Measurements from ENCODE around the gene CCDC157.

CCDC157 gene

DNA sequence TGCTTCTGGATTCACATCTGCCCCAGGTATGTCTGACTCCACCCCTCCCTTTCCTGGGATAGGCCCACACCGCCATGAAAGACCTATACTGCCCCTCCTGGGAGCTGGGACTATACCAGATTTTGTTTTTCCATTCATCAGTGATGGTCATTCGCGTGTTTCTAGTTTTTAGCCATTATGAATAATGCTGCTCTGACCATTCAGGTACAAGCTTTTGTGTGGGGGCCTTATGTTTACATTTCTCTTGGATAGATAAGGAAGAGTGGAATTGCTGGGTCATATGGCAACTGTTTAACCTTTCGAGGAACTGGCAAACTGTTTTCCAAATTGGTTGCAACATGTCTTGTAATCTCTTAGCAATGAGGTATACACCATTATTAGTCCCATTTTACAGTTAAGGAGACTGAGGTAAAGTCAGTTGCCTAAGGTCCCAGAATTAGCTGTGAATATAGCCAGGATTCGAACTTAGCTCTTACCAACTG, 28.9 kb upstream of the CCDC157 start:
- POLR2A ChIA-PET: no interaction called here
- no peak for DNase-seq (ENCODE audit: low read depth, low spot score)
- H3K4me3 ChIP-seq (ENCODE audit: low read depth, low read length): no peak overlapping the region
- TF ChIP-seq, protein P1, sequence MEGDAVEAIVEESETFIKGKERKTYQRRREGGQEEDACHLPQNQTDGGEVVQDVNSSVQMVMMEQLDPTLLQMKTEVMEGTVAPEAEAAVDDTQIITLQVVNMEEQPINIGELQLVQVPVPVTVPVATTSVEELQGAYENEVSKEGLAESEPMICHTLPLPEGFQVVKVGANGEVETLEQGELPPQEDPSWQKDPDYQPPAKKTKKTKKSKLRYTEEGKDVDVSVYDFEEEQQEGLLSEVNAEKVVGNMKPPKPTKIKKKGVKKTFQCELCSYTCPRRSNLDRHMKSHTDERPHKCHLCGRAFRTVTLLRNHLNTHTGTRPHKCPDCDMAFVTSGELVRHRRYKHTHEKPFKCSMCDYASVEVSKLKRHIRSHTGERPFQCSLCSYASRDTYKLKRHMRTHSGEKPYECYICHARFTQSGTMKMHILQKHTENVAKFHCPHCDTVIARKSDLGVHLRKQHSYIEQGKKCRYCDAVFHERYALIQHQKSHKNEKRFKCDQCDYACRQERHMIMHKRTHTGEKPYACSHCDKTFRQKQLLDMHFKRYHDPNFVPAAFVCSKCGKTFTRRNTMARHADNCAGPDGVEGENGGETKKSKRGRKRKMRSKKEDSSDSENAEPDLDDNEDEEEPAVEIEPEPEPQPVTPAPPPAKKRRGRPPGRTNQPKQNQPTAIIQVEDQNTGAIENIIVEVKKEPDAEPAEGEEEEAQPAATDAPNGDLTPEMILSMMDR (IDR thresholded peaks at IDR 0.05; ENCODE audit: insufficient read depth, low read length, missing control alignments): no peak
- CTCF ChIA-PET: interaction anchor here (0.7 to 5.5 kb wide), 7 partner anchors 12 to 220 kb away, joined by 3 to 50 read pairs (median 5); partner anchors contain the start of genes CASTOR1 and RNF215

DNA sequence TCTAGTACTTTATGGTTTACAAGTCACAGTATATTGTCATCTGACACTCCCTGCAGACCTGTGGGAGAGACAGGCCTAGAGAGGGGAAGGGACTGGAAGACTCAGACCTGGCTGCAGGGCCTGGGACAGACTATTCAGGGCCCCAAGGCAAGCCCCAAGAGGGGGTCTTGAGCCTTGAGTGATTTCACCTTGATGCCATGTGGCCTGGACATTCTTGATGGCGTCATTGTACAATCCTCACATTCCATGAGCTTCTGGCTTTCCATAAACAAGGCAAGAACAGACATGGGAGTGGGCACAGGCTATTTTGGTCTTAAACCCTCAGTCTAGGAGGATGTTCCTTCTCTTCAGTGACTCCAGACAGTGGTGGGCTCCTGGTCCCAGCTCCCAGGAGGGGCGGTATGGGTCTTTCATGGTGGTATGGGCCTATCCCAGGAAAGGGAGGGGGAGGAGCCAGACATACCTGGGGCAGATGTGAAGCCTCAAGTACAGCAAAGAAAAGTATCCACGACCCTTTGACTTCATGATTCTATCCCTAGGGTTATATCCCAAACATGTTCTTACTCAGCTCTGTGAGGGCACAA, 28.2 kb upstream of the CCDC157 start:
- TF ChIP-seq, protein P1 (IDR thresholded peaks at IDR 0.05; ENCODE audit: insufficient read depth, low read length, missing control alignments): no peak
- no peak for DNase-seq (ENCODE audit: low read depth, low spot score)
- H3K4me3 ChIP-seq (ENCODE audit: low read depth, low read length): no peak overlapping the region
- CTCF ChIA-PET: interaction anchor here (1.1 to 5.5 kb wide), 7 partner anchors 11 to 221 kb away, joined by 3 to 50 read pairs (median 5); partner anchors contain the start of gene CASTOR1
- POLR2A ChIA-PET: interaction anchor here (1.1 kb wide), 1 partner anchor 39 kb away, joined by 3 read pairs; the partner anchor contains the start of gene CASTOR1

DNA sequence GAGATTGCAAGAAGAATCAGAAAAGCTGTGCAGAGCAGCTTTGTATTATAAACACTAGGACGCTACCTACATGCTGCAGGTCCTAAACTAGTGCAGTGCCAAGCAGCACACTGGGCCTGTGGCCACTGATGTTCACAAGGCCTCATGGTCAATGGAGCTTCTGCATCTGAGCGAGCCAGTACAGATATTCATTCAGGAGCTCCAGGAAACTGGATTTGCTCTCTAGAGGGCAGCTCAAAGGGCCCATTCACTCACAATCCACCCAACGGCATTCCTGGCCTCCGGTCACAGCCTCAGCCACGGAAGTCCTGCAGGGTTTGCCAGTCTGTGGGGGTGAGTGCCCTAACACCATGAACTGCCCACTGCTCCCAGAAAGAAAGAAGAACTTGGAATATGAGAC, 24.3 kb upstream of the CCDC157 start:
- ChIA-PET POLR2A (no interaction called here), CTCF (interaction anchor here (1.4 to 2.2 kb wide), 3 partner anchors 44 to 224 kb away, joined by 3 to 10 read pairs (median 5); partner anchors contain the start of gene CASTOR1)
- H3K4me3 ChIP-seq (ENCODE audit: low read depth, low read length): no peak overlapping the region
- no peak for DNase-seq (ENCODE audit: low read depth, low spot score)
- TF ChIP-seq, protein P1 (IDR thresholded peaks at IDR 0.05; ENCODE audit: insufficient read depth, low read length, missing control alignments): no peak

DNA sequence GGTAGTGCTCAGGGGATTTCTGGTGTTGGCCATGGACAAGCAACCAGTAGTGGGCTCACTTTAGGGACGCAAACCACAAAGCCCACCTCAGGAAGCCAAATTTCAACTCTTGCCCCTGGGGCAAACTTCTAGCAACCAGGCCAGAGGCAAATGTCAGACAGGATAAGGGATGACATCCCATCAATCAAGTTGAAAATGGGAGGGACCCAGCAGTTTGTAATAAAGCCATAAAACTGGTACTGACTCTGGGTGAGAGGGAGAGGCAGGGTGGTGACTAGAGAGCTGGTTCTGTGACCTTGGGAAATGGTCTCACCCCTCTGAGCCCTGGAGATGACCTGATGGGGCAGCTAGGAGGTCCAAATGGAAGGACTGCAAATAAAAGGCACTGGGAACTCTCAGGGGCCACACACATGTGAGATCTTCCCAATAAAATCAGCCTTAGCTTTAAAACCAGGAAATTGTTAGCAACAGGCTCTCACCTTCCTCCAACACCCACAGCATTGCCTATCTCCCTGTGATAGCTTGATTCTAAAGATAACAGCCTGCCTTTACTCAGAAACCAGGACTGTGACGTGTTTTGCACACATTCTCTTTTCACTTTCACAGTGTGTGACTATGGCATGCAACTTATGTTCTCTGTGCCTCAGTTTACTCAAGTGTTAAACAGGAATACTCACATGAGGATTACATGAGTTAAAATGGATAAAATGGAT, 23.7 kb upstream of the CCDC157 start:
- DNase-seq (ENCODE audit: low read depth, low spot score): no peak
- ChIA-PET CTCF (interaction anchor here (1.4 to 2.2 kb wide), 3 partner anchors 45 to 225 kb away, joined by 3 to 10 read pairs (median 5); partner anchors contain the start of gene CASTOR1), POLR2A (no interaction called here)

DNA sequence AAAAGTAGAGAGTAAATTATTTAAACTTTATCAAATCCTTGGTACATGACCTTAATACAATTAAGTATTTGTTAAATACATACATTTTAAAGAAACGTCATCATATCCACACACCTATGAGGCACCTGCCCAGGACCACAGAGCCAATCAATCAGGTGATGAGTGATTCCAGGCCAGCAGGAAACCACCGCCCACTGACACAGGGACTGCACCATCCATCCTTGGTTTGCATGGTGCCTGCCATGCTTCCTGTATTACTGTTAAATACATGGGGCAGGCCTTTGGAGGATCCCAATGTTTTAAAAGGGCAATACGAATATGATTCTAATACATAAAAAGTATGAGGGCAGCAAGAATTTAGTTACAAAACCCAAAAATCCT, 23.1 kb upstream of the CCDC157 start:
- POLR2A ChIA-PET: no interaction called here
- CTCF ChIA-PET: interaction anchor here (1.4 to 2.2 kb wide), 2 partner anchors 45 to 47 kb away, joined by 3 to 10 read pairs; partner anchors contain the start of gene CASTOR1
- no peak overlapping the region for H3K4me3 ChIP-seq (ENCODE audit: low read depth, low read length)
- TF ChIP-seq, protein P1 (IDR thresholded peaks at IDR 0.05; ENCODE audit: insufficient read depth, low read length, missing control alignments): no peak
- DNase-seq (ENCODE audit: low read depth, low spot score): no peak

More for the DNA sequence above, 23.7 kb upstream of the CCDC157 start:
- TF ChIP-seq, protein P1 (IDR thresholded peaks at IDR 0.05; ENCODE audit: insufficient read depth, low read length, missing control alignments): no peak
- H3K4me3 ChIP-seq (ENCODE audit: low read depth, low read length): no peak overlapping the region

DNA sequence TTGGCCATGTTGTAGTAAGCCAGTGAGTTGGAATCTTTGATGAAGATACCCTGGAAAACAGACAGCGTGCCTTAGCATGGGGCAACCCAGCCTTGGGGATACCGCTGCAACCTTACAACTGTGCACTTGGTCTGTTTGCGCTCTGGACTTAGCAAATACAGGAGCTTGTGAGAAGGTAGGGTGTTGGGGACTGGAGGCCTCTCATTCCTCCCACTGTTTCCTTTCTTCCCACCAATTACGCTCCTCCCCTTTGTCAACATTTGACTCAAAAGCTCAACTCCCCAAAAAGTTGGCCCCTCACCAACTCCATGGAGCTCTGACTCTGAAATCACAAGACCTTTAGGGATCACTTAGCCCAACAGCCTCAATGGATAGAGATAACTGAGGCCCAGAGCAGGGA, 22.2 kb upstream of the CCDC157 start:
- no peak for DNase-seq (ENCODE audit: low read depth, low spot score)
- TF ChIP-seq, protein P1 (IDR thresholded peaks at IDR 0.05; ENCODE audit: insufficient read depth, low read length, missing control alignments): no peak
- no peak overlapping the region for H3K4me3 ChIP-seq (ENCODE audit: low read depth, low read length)
- POLR2A ChIA-PET: no interaction called here
- CTCF ChIA-PET: interaction anchor here (1.0 to 1.4 kb wide), 2 partner anchors 13 to 47 kb away, joined by 3 to 10 read pairs; no protein-coding TSS in a partner anchor
